OCI-LY1 (cell line): Measurements from ENCODE around the gene TAGLN2.
A peak's percentile ranks its signal among the peaks of the same experiment; 100 is the strongest.

Experiments
- H2AFZ ChIP-seq: fragments of 200-600 bp; sonication (generic), shearing (Covaris generic); 2 replicates; pipeline ENCODE4 v1.6.0; 2014; ENCODE audit warnings: antibody characterized with exemption, mild to moderate bottlenecking, low read length
- H3F3A ChIP-seq: fragments of 200-600 bp; sonication (generic), shearing (Covaris generic); 2 replicates; pipeline ENCODE4 v1.6.0; 2014; ENCODE audit warnings: mild to moderate bottlenecking, antibody characterized with exemption, low read length, moderate library complexity; ENCODE audit not compliant: insufficient read depth
- H3K27ac ChIP-seq: fragments of 200-600 bp; sonication (generic); 2 replicates; pipeline ENCODE4 v1.5.1; 2014; ENCODE audit warnings: low read length, mixed run types, mild to moderate bottlenecking, low read depth; ENCODE audit not compliant: poor library complexity, severe bottlenecking
- H3K27me3 ChIP-seq: fragments of 200-600 bp; sonication (generic); 2 replicates; pipeline ENCODE4 v1.6.0; 2014; ENCODE audit warnings: antibody characterized with exemption, mild to moderate bottlenecking, low read length, moderate library complexity; ENCODE audit not compliant: insufficient read depth
- H3K36me3 ChIP-seq: fragments of 200-600 bp; sonication (generic); 2 replicates; pipeline ENCODE4 v1.6.1; 2014; ENCODE audit warnings: mild to moderate bottlenecking, antibody characterized with exemption, low read length, moderate library complexity, mixed read lengths; ENCODE audit not compliant: insufficient read depth
- H3K4me1 ChIP-seq: fragments of 200-600 bp; sonication (generic); 2 replicates; pipeline ENCODE4 v1.5.1; 2014; ENCODE audit warnings: mild to moderate bottlenecking, low read length, moderate library complexity; ENCODE audit not compliant: insufficient read depth, severe bottlenecking
- H3K4me2 ChIP-seq: fragments of 200-600 bp; sonication (generic), shearing (Covaris generic); 2 replicates; pipeline ENCODE4 v1.6.1; 2014; ENCODE audit warnings: low read length
- H3K4me3 ChIP-seq: fragments of 200-600 bp; sonication (generic); 2 replicates; pipeline ENCODE4 v1.5.1; 2014; ENCODE audit warnings: low read length, low read depth, mild to moderate bottlenecking, mixed read lengths; ENCODE audit not compliant: poor library complexity, severe bottlenecking
- H3K79me2 ChIP-seq: fragments of 200-600 bp; shearing (Covaris generic); 2 replicates; pipeline ENCODE4 v1.6.1; 2016; ENCODE audit warnings: mixed run types, low read length, mixed read lengths; ENCODE audit not compliant: insufficient read depth
- H3K9ac ChIP-seq: fragments of 200-600 bp; sonication (generic), shearing (Covaris generic); 2 replicates; pipeline ENCODE4 v1.6.1; 2014; ENCODE audit warnings: mild to moderate bottlenecking, low read length, mixed read lengths
- H3K9me2 ChIP-seq: fragments of 200-600 bp; sonication (generic), shearing (Covaris generic); 2 replicates; pipeline ENCODE4 v1.6.1; 2014; ENCODE audit warnings: low read depth, mild to moderate bottlenecking, low read length, mixed read lengths
- H3K9me3 ChIP-seq: fragments of 200-600 bp; shearing (Covaris generic); 2 replicates; pipeline ENCODE4 v1.6.1; 2014; ENCODE audit warnings: low read length, mixed read lengths
- H4K20me1 ChIP-seq: fragments of 200-600 bp; sonication (generic), shearing (Covaris generic); 2 replicates; pipeline ENCODE4 v1.6.0; 2016; ENCODE audit warnings: mild to moderate bottlenecking, low read length; ENCODE audit not compliant: insufficient read depth
- EZH2 ChIP-seq: fragments of 200-600 bp; sonication (generic), shearing (Covaris generic); IDR thresholded peaks from 2 replicates; pipeline ENCODE4 v1.8.0; 2017; ENCODE audit warnings: borderline replicate concordance, mixed run types, mild to moderate bottlenecking, antibody characterized with exemption, low read length, moderate library complexity, mixed read lengths
- TF ChIP-seq, protein P1 (sequence below): fragments of 200-600 bp; sonication (generic), shearing (Covaris generic); IDR thresholded peaks from 2 replicates; pipeline ENCODE4 v1.5.1; 2017; ENCODE audit warnings: mild to moderate bottlenecking, antibody characterized with exemption, low read length, moderate library complexity, mixed read lengths

TAGLN2 gene

DNA sequence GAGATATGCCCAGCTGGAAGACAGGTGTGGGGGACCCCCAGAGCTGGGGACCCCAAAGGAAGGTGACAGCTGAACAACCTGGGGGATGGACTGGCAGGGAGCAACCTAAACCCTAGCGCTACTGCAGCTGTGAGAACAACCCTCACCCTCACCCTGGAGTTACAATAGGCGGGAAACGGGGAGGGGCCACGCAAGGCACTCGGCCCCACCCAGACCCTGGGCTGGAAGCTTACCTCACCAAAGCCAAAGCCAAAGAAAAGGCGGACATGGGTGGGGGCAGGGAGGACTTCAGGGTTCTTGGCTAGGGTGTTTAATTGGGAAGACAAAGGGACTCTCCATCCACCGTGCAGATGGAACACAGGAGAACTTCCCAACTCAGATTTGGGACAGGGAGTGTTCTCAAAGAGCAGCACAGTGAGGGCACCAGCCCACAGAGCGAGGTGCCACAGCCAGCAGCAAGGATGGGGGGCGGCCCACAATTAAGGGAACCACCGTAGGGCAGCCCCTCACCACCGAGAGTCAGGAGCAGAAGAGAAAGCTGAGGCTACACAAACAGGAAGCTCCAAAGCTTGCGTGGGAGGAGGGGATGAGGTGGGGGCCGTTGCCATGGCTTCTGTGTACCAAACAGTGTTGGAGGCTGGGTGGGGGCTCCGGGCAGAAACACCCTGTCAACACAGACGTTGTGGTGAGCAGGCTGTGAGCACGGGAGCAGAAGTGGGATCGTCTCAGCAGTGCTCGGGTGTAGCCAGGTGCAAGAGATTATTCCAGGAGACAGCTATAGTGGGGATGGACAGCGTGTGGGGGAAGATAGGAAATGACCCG, 1.9 kb downstream of the TAGLN2 start:
- Histone ChIP-seq H3K9ac (peak overlapping the region; percentile 74; the same call in 1 of the 2 replicates), H3K36me3 (peaks cover 25% of the 10 kb centered on the region; the same call in 1 of the 2 replicates), H3K9me3 (no peaks in the 10 kb centered on the region), H3K4me3 (peak overlapping the region; percentile 79), H4K20me1 (no peaks in the 10 kb centered on the region), H3K79me2 (no peaks in the 10 kb centered on the region), H3K27ac (peak overlapping the region; percentile 87), H3K9me2 (no peaks in the 10 kb centered on the region), H3F3A (no peaks in the 10 kb centered on the region), H3K4me1 (peaks cover 50% of the 10 kb centered on the region), H3K27me3 (no peaks in the 10 kb centered on the region), H3K4me2 (peak overlapping the region; percentile 84), H2AFZ (no peak overlapping the region)
- no peak for TF ChIP-seq EZH2

DNA sequence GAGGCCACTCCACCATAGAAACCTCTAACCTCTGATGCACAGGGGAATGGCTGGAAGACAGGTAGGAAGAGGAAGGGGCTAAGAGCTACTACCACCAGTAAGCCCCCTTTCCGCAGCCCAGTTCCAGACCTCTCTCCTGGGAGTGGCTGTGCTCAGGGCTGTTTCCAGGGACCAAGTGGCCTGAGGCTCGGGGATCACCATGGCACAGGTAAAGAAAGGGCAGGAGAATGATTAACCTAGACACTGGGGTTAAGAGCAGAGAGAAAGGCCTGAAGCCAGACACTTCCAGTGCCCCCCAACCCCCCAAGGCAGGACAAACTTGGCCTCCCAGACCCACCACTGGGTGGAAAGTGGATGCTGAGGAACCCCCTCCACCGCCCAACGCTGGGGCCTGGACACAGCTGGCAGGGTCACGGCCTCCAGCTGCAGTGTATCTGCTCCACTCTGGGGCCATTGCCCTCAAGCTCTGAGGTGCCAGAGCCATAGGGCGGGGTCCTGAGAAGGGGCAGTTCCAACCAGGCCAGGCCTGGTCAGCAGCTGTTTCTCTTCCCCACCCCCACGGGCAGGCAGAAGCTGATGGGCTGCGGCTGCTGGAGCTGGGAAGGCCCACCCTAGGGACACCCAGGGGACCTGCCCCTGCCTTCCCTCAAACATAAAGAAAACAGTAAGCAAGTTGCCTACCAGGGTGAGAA, 2.6 kb downstream of the TAGLN2 start:
- H3K79me2 ChIP-seq: no peaks in the 10 kb centered on the region
- peak overlapping the region; percentile 79 for H3K4me3 ChIP-seq
- H3F3A ChIP-seq: no peaks in the 10 kb centered on the region
- H4K20me1 ChIP-seq: no peaks in the 10 kb centered on the region
- H3K27me3 ChIP-seq: no peaks in the 10 kb centered on the region
- H3K4me2 ChIP-seq: peak overlapping the region; percentile 84
- peaks cover 50% of the 10 kb centered on the region for H3K4me1 ChIP-seq
- H3K9ac ChIP-seq: peak overlapping the region; percentile 37; the same call in 1 of the 2 replicates
- H3K9me3 ChIP-seq: no peaks in the 10 kb centered on the region
- no peak overlapping the region for H2AFZ ChIP-seq
- peaks cover 29% of the 10 kb centered on the region; the same call in 1 of the 2 replicates for H3K36me3 ChIP-seq
- peak overlapping the region; percentile 87 for H3K27ac ChIP-seq
- no peaks in the 10 kb centered on the region for H3K9me2 ChIP-seq
- TF ChIP-seq, protein P1, sequence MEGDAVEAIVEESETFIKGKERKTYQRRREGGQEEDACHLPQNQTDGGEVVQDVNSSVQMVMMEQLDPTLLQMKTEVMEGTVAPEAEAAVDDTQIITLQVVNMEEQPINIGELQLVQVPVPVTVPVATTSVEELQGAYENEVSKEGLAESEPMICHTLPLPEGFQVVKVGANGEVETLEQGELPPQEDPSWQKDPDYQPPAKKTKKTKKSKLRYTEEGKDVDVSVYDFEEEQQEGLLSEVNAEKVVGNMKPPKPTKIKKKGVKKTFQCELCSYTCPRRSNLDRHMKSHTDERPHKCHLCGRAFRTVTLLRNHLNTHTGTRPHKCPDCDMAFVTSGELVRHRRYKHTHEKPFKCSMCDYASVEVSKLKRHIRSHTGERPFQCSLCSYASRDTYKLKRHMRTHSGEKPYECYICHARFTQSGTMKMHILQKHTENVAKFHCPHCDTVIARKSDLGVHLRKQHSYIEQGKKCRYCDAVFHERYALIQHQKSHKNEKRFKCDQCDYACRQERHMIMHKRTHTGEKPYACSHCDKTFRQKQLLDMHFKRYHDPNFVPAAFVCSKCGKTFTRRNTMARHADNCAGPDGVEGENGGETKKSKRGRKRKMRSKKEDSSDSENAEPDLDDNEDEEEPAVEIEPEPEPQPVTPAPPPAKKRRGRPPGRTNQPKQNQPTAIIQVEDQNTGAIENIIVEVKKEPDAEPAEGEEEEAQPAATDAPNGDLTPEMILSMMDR: no peak
- no peak for TF ChIP-seq EZH2

DNA sequence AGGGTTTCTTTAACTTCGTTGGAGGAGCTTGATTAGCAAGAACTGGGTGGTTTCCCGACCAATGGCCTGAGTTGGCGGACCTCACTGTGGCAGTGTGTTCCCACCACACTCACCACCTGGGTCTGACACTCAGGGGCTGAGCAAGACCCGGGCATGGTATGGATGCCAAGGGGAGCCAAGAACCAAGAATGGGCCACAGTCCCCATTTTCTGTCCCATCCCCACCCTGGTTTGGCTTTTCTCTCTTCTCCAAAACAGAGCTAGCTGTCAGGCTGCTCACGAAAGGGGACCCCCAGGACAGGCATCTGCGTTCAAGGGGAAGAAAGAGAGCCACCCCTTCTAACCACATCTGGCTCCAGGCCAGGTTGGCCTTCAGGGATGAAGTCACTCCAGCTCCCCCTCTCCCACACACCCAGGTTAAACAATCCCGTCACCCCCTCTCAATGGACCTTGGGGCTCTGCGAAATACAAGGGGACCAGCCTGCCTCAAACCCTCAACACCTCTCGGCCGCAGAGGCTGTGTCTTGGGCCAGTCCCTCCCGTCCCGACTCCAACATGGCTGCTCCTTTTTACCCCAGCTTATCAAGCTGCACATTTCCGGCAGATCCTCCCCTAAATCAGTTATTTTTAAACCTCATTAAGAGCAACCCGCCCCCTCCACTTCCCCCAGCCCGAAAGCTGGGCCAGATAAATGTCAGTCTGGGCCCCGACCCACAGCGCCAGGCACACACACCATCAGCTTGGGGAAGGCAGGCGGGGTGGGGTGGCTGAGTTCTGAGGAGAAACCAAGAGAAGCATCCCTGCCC, 3.4 kb downstream of the TAGLN2 start:
- Histone ChIP-seq H3K9ac (peak overlapping the region; percentile 37; the same call in 1 of the 2 replicates), H3K4me3 (peak overlapping the region; percentile 79), H3K4me2 (peak overlapping the region; percentile 84), H3F3A (no peaks in the 10 kb centered on the region), H3K79me2 (no peaks in the 10 kb centered on the region), H3K4me1 (peaks cover 50% of the 10 kb centered on the region), H3K9me3 (no peaks in the 10 kb centered on the region), H3K36me3 (peaks cover 33% of the 10 kb centered on the region; the same call in 1 of the 2 replicates), H3K27me3 (no peaks in the 10 kb centered on the region), H2AFZ (no peak overlapping the region), H4K20me1 (no peaks in the 10 kb centered on the region), H3K9me2 (no peaks in the 10 kb centered on the region), H3K27ac (peak overlapping the region; percentile 87)
- TF ChIP-seq EZH2: no peak
- TF ChIP-seq, protein P1: no peak
